ENCODE results near the gene ATRIP.

Gene ATRIP

GRCh38 chr3:48410205-48411040 lies 36.1 kb upstream of the ATRIP start:
- DNase-seq = no peak

GRCh38 chr3:48411041-48411588 lies 35.4 kb upstream of the ATRIP start:
- DNase-seq = no peak

GRCh38 chr3:48411606-48412374 lies 34.7 kb upstream of the ATRIP start:
- no peak for DNase-seq

GRCh38 chr3:48412375-48413001 lies 34.0 kb upstream of the ATRIP start:
- DNase-seq = no peak

- DNase-seq = no peak
Observed at GRCh38 chr3:48413086-48413485, 33.5 kb upstream of the ATRIP start.

- DNase-seq = no peak
Observed at GRCh38 chr3:48413611-48414010, 32.9 kb upstream of the ATRIP start.

- DNase-seq = no peak
Observed at GRCh38 chr3:48414376-48415250, 31.9 kb upstream of the ATRIP start.

- DNase-seq = no peak
Observed at GRCh38 chr3:48415251-48415953, 31.1 kb upstream of the ATRIP start.

GRCh38 chr3:48416091-48416505 lies 30.4 kb upstream of the ATRIP start:
- no peak for DNase-seq

GRCh38 chr3:48416546-48416945 lies 30.0 kb upstream of the ATRIP start:
- DNase-seq = no peak

GRCh38 chr3:48417529-48418108 lies 28.9 kb upstream of the ATRIP start:
- no peak for DNase-seq

GRCh38 chr3:48418140-48418539 lies 28.4 kb upstream of the ATRIP start:
- no peak for DNase-seq

GRCh38 chr3:48418651-48419050 lies 27.9 kb upstream of the ATRIP start:
- no peak for DNase-seq

GRCh38 chr3:48419149-48419548 lies 27.4 kb upstream of the ATRIP start:
- DNase-seq = no peak

GRCh38 chr3:48419597-48419996 lies 26.9 kb upstream of the ATRIP start:
- no peak for DNase-seq

GRCh38 chr3:48420561-48420960 lies 26.0 kb upstream of the ATRIP start:
- no peak for DNase-seq

- no peak for DNase-seq
Observed at GRCh38 chr3:48422272-48422671, 24.3 kb upstream of the ATRIP start.

GRCh38 chr3:48422681-48423080 lies 23.9 kb upstream of the ATRIP start:
- no peak for DNase-seq

GRCh38 chr3:48423241-48423882 lies 23.2 kb upstream of the ATRIP start:
- DNase-seq = no peak

GRCh38 chr3:48423883-48424695 lies 22.4 kb upstream of the ATRIP start:
- no peak for DNase-seq

All from fibroblast of upper back skin (primary cell).